ENCODE measurements around the gene SPPL3. TPM values are rescaled to one million over a fixed set of nuclear protein-coding genes. Genes with fewer than 3 reads are reported as not detected.

Gene SPPL3
- total and polyA plus RNA-seq, 8 donors = 5.0 to 63.4 (median 18.0) TPM

- peaks cover 0 to 6% (median 4%) of the 10 kb centered on the region in 4 donors for H3K36me3 ChIP-seq
- H3K27ac ChIP-seq = no peak overlapping the region
- DNase-seq = no peak
- 78 to 87% (median 84%) methylated on average over 4 of the region's 4 CpGs for WGBS, 5 donors
- H3K4me3 ChIP-seq = no peak overlapping the region
- H3K27me3 ChIP-seq = no peaks in the 10 kb centered on the region
- no peaks in the 10 kb centered on the region for H3K9me3 ChIP-seq
- peaks cover 0 to 42% (median 23%) of the 10 kb centered on the region in 4 donors for H3K4me1 ChIP-seq
- TF ChIP-seq EP300 (IDR thresholded peaks at IDR 0.05) (no peak), POLR2AphosphoS5 (IDR thresholded peaks at IDR 0.05) (no peak), POLR2A (IDR thresholded peaks at IDR 0.05) (no peak), CTCF (IDR thresholded peaks at IDR 0.05) (no peak)
- intact Hi-C loops (cut with DNase I; ENCODE audit: low total_unique reads) = no loop called here
These were observed 34.8 kb downstream of the SPPL3 start for GRCh38 chr12:120869376-120869775.

- Histone ChIP-seq H3K36me3 (peaks cover 0 to 6% (median 4%) of the 10 kb centered on the region in 4 donors), H3K4me1 (peaks cover 0 to 22% (median 10%) of the 10 kb centered on the region in 4 donors), H3K27ac (no peak overlapping the region), H3K27me3 (no peaks in the 10 kb centered on the region), H3K9me3 (no peaks in the 10 kb centered on the region), H3K4me3 (no peak overlapping the region)
- DNase-seq = no peak
- no peak for TF ChIP-seq POLR2A (IDR thresholded peaks at IDR 0.05)
- TF ChIP-seq CTCF (IDR thresholded peaks at IDR 0.05) = no peak
- TF ChIP-seq POLR2AphosphoS5 (IDR thresholded peaks at IDR 0.05) = no peak
- no peak for TF ChIP-seq EP300 (IDR thresholded peaks at IDR 0.05)
- intact Hi-C loops (cut with DNase I; ENCODE audit: low total_unique reads) = no loop called here
- WGBS, 5 donors = 68 to 85% (median 75%) methylated on average over 4 of the region's 4 CpGs
These were observed 38.0 kb downstream of the SPPL3 start for GRCh38 chr12:120866108-120866507.

GRCh38 chr12:120865098-120865497, 39.1 kb downstream of the SPPL3 start:
- peaks cover 0 to 6% (median 4%) of the 10 kb centered on the region in 4 donors for H3K36me3 ChIP-seq
- DNase-seq = no peak
- 68 to 79% (median 74%) methylated on average over 3 of the region's 3 CpGs for WGBS, 5 donors
- no peak overlapping the region for H3K27ac ChIP-seq
- no peaks in the 10 kb centered on the region for H3K27me3 ChIP-seq
- H3K9me3 ChIP-seq = no peaks in the 10 kb centered on the region
- peaks cover 0 to 20% (median 8%) of the 10 kb centered on the region in 4 donors for H3K4me1 ChIP-seq
- no peak for TF ChIP-seq POLR2A (IDR thresholded peaks at IDR 0.05)
- TF ChIP-seq POLR2AphosphoS5 (IDR thresholded peaks at IDR 0.05) = no peak
- no peak overlapping the region for H3K4me3 ChIP-seq
- intact Hi-C loops (cut with DNase I; ENCODE audit: low total_unique reads) = no loop called here

- Histone ChIP-seq H3K4me3 (no peak overlapping the region), H3K27me3 (no peaks in the 10 kb centered on the region), H3K27ac (no peak overlapping the region), H3K4me1 (peaks cover 0 to 20% (median 10%) of the 10 kb centered on the region in 4 donors), H3K9me3 (peaks cover 0 to 11% (median 3%) of the 10 kb centered on the region in 4 donors), H3K36me3 (peaks cover 0 to 2% (median under 1%) of the 10 kb centered on the region in 4 donors)
- DNase-seq = no peak
- TF ChIP-seq POLR2AphosphoS5 (IDR thresholded peaks at IDR 0.05) (no peak), POLR2A (IDR thresholded peaks at IDR 0.05) (no peak), EP300 (IDR thresholded peaks at IDR 0.05) (no peak), CTCF (IDR thresholded peaks at IDR 0.05) (no peak)
- WGBS, 5 donors = 85 to 95% (median 88%) methylated on average over 1 of the region's 1 CpG
- intact Hi-C loops (cut with DNase I; ENCODE audit: low total_unique reads) = no loop called here
These were observed 41.5 kb downstream of the SPPL3 start for GRCh38 chr12:120862664-120863063.

- Histone ChIP-seq H3K36me3 (no peaks in the 10 kb centered on the region), H3K4me1 (peaks cover 0 to 34% (median 10%) of the 10 kb centered on the region in 4 donors), H3K9me3 (peaks cover 0 to 11% (median 3%) of the 10 kb centered on the region in 4 donors), H3K27me3 (no peaks in the 10 kb centered on the region), H3K4me3 (no peak overlapping the region), H3K27ac (no peak overlapping the region)
- no peak for DNase-seq
- intact Hi-C loops (cut with DNase I; ENCODE audit: low total_unique reads) = no loop called here
- no peak for TF ChIP-seq POLR2A (IDR thresholded peaks at IDR 0.05)
- no peak for TF ChIP-seq CTCF (IDR thresholded peaks at IDR 0.05)
- TF ChIP-seq EP300 (IDR thresholded peaks at IDR 0.05) = no peak
- TF ChIP-seq POLR2AphosphoS5 (IDR thresholded peaks at IDR 0.05) = no peak
- WGBS, 5 donors = 94 to 100% (median 96%) methylated on average over 3 of the region's 3 CpGs
These were observed 42.9 kb downstream of the SPPL3 start for GRCh38 chr12:120861074-120861795.

All from stomach (tissue), 9 donors.